ENCODE measurements around the gene CELF2. TPM values are rescaled to one million over a fixed set of nuclear protein-coding genes. Genes with fewer than 3 reads are reported as not detected.

The CELF2 gene
- total RNA-seq, 1 donor from 2014 or later = 31.6 TPM

GRCh38 chr10:11270858-11271179 lies 253.1 kb downstream of the CELF2 start:
- Histone ChIP-seq H3K4me3 (no peak overlapping the region), H3K9ac (no peak overlapping the region), H3K36me3 (no peaks in the 10 kb centered on the region), H4K20me1 (ENCODE audit: low read depth) (no peaks in the 10 kb centered on the region), H2AFZ (replicated peaks) (no peak overlapping the region), H3K4me1 (peaks cover 31% of the 10 kb centered on the region), H3K4me2 (no peak overlapping the region), H3K27ac (no peak overlapping the region), H3K79me2 (ENCODE audit: low read depth) (no peaks in the 10 kb centered on the region), H3K27me3 (no peaks in the 10 kb centered on the region), H3F3A (ENCODE audit: low read depth) (peaks cover 14% of the 10 kb centered on the region), H3K9me3 (ENCODE audit: low read depth) (no peaks in the 10 kb centered on the region)
- Mint-ChIP-seq H3K4me3 (no peak overlapping the region), H3K9me3 (no peaks in the 10 kb centered on the region), H3K27me3 (ENCODE audit: insufficient read depth, low read depth) (no peaks in the 10 kb centered on the region), H3K27ac (no peak overlapping the region), H3K4me1 (peaks cover 35% of the 10 kb centered on the region), H3K36me3 (peaks cover 8% of the 10 kb centered on the region)
- DNase-seq (ENCODE audit: low spot score) = no peak
- no peak for TF ChIP-seq EZH2phosphoT487 (IDR thresholded peaks at IDR 0.05)
- no peak for TF ChIP-seq EZH2 (IDR thresholded peaks at IDR 0.05)
- no peak for TF ChIP-seq CTCF (IDR thresholded peaks at IDR 0.05)

GRCh38 chr10:11272915-11273389 lies 255.3 kb downstream of the CELF2 start:
- peaks cover 20% of the 10 kb centered on the region for H3K4me1 Mint-ChIP-seq
- no peak overlapping the region for H3K27ac Mint-ChIP-seq
- no peaks in the 10 kb centered on the region for H3K36me3 ChIP-seq
- no peak overlapping the region for H3K9ac ChIP-seq
- H3K4me1 ChIP-seq = peaks cover 21% of the 10 kb centered on the region
- H3K4me3 ChIP-seq = no peak overlapping the region
- no peaks in the 10 kb centered on the region for H3K27me3 ChIP-seq
- peaks cover 8% of the 10 kb centered on the region for H3K36me3 Mint-ChIP-seq
- H3K9me3 ChIP-seq (ENCODE audit: low read depth) = no peaks in the 10 kb centered on the region
- peaks cover 3% of the 10 kb centered on the region for H3K27me3 Mint-ChIP-seq (ENCODE audit: insufficient read depth, low read depth)
- no peaks in the 10 kb centered on the region for H3K79me2 ChIP-seq (ENCODE audit: low read depth)
- no peak overlapping the region for H3K4me2 ChIP-seq
- H3K9me3 Mint-ChIP-seq = no peaks in the 10 kb centered on the region
- DNase-seq (ENCODE audit: low spot score) = no peak
- TF ChIP-seq EZH2phosphoT487 (IDR thresholded peaks at IDR 0.05) = no peak
- TF ChIP-seq EZH2 (IDR thresholded peaks at IDR 0.05) = no peak
- TF ChIP-seq CTCF (IDR thresholded peaks at IDR 0.05) = no peak
- H3K4me3 Mint-ChIP-seq = no peak overlapping the region
- no peaks in the 10 kb centered on the region for H4K20me1 ChIP-seq (ENCODE audit: low read depth)
- H3F3A ChIP-seq (ENCODE audit: low read depth) = peaks cover 4% of the 10 kb centered on the region
- H3K27ac ChIP-seq = no peak overlapping the region
- H2AFZ ChIP-seq (replicated peaks) = no peak overlapping the region

GRCh38 chr10:11274452-11274851 lies 256.8 kb downstream of the CELF2 start:
- Histone ChIP-seq H3K4me3 (no peak overlapping the region), H3K9ac (no peak overlapping the region), H4K20me1 (ENCODE audit: low read depth) (no peaks in the 10 kb centered on the region), H3K79me2 (ENCODE audit: low read depth) (no peaks in the 10 kb centered on the region), H3F3A (ENCODE audit: low read depth) (peaks cover 4% of the 10 kb centered on the region), H3K4me2 (no peak overlapping the region), H3K36me3 (no peaks in the 10 kb centered on the region), H2AFZ (replicated peaks) (no peak overlapping the region), H3K27ac (no peak overlapping the region), H3K4me1 (peaks cover 21% of the 10 kb centered on the region), H3K27me3 (no peaks in the 10 kb centered on the region), H3K9me3 (ENCODE audit: low read depth) (no peaks in the 10 kb centered on the region)
- Mint-ChIP-seq H3K27ac (no peak overlapping the region), H3K9me3 (no peaks in the 10 kb centered on the region), H3K36me3 (peaks cover 8% of the 10 kb centered on the region), H3K4me3 (no peak overlapping the region), H3K4me1 (peaks cover 14% of the 10 kb centered on the region), H3K27me3 (ENCODE audit: insufficient read depth, low read depth) (peaks cover 3% of the 10 kb centered on the region)
- DNase-seq (ENCODE audit: low spot score) = no peak
- no peak for TF ChIP-seq EZH2phosphoT487 (IDR thresholded peaks at IDR 0.05)
- no peak for TF ChIP-seq EZH2 (IDR thresholded peaks at IDR 0.05)
- no peak for TF ChIP-seq CTCF (IDR thresholded peaks at IDR 0.05)
